ENCODE data around the gene FOXRED2.

FOXRED2 gene

GRCh38 chr22:36497910-36498665 lies 8.8 kb downstream of the FOXRED2 start:
- no peak overlapping the region for H3K27ac ChIP-seq
- TF ChIP-seq CTCF (IDR thresholded peaks at IDR 0.05) = no peak
- no peaks in the 10 kb centered on the region for H3K4me1 ChIP-seq
- no peak overlapping the region for H3K4me2 ChIP-seq (ENCODE audit: low read length)
- H2AFZ ChIP-seq = no peak overlapping the region
- H3K79me2 ChIP-seq = no peaks in the 10 kb centered on the region
- no peak overlapping the region for H3K4me3 ChIP-seq (ENCODE audit: low read depth, low read length)
- no peaks in the 10 kb centered on the region for H3K27me3 ChIP-seq (ENCODE audit: control insufficient read depth, insufficient read depth, low read length)
- H3K9me3 ChIP-seq (ENCODE audit: control insufficient read depth, low read length) = no peaks in the 10 kb centered on the region
- H3K36me3 ChIP-seq (ENCODE audit: control insufficient read depth, insufficient read depth, low read length) = no peaks in the 10 kb centered on the region
- H3K9ac ChIP-seq = no peak overlapping the region

GRCh38 chr22:36493690-36494110 lies 13.1 kb downstream of the FOXRED2 start:
- H3K9me3 ChIP-seq (ENCODE audit: control insufficient read depth, low read length) = no peaks in the 10 kb centered on the region
- H3K4me3 ChIP-seq (ENCODE audit: low read depth, low read length) = no peak overlapping the region
- no peak for TF ChIP-seq CTCF (IDR thresholded peaks at IDR 0.05)
- H3K4me2 ChIP-seq (ENCODE audit: low read length) = no peak overlapping the region
- no peak overlapping the region for H2AFZ ChIP-seq
- no peaks in the 10 kb centered on the region for H3K79me2 ChIP-seq
- H3K4me1 ChIP-seq = no peaks in the 10 kb centered on the region
- no peak overlapping the region for H3K27ac ChIP-seq
- H3K27me3 ChIP-seq (ENCODE audit: control insufficient read depth, insufficient read depth, low read length) = no peaks in the 10 kb centered on the region
- no peaks in the 10 kb centered on the region for H3K36me3 ChIP-seq (ENCODE audit: control insufficient read depth, insufficient read depth, low read length)
- no peak overlapping the region for H3K9ac ChIP-seq

- no peak overlapping the region for H3K4me2 ChIP-seq (ENCODE audit: low read length)
- H3K79me2 ChIP-seq = no peaks in the 10 kb centered on the region
- no peak overlapping the region for H3K9ac ChIP-seq
- H3K27me3 ChIP-seq (ENCODE audit: control insufficient read depth, insufficient read depth, low read length) = no peaks in the 10 kb centered on the region
- H2AFZ ChIP-seq = no peak overlapping the region
- H3K36me3 ChIP-seq (ENCODE audit: control insufficient read depth, insufficient read depth, low read length) = no peaks in the 10 kb centered on the region
- no peak overlapping the region for H3K4me3 ChIP-seq (ENCODE audit: low read depth, low read length)
- H3K9me3 ChIP-seq (ENCODE audit: control insufficient read depth, low read length) = no peaks in the 10 kb centered on the region
- H3K4me1 ChIP-seq = no peaks in the 10 kb centered on the region
- H3K27ac ChIP-seq = no peak overlapping the region
- TF ChIP-seq CTCF (IDR thresholded peaks at IDR 0.05) = no peak
These were observed 14.7 kb downstream of the FOXRED2 start for GRCh38 chr22:36492109-36492508.

GRCh38 chr22:36491155-36491554 lies 15.7 kb downstream of the FOXRED2 start:
- Histone ChIP-seq H2AFZ (no peak overlapping the region), H3K27ac (no peak overlapping the region), H3K4me3 (ENCODE audit: low read depth, low read length) (no peak overlapping the region), H3K9ac (no peak overlapping the region), H3K4me1 (no peaks in the 10 kb centered on the region), H3K9me3 (ENCODE audit: control insufficient read depth, low read length) (no peaks in the 10 kb centered on the region), H3K27me3 (ENCODE audit: control insufficient read depth, insufficient read depth, low read length) (no peaks in the 10 kb centered on the region), H3K36me3 (ENCODE audit: control insufficient read depth, insufficient read depth, low read length) (no peaks in the 10 kb centered on the region), H3K4me2 (ENCODE audit: low read length) (no peak overlapping the region), H3K79me2 (no peaks in the 10 kb centered on the region)
- no peak for TF ChIP-seq CTCF (IDR thresholded peaks at IDR 0.05)

Measured in parathyroid adenoma (tissue), 2 donors.